ENCODE measurements around the gene THAP4. TPM values are rescaled to one million over a fixed set of nuclear protein-coding genes. Genes with fewer than 3 reads are reported as not detected.

THAP4 gene
- total RNA-seq, 1 donor from 2014 or later, result 59.1 TPM

GRCh38 chr2:241538838-241539615 is 97.9 kb downstream of the THAP4 start:
- Mint-ChIP-seq H3K36me3 (ENCODE audit: low read depth) (no peaks in the 10 kb centered on the region), H3K4me1 (peaks cover 30% of the 10 kb centered on the region), H3K27ac (ENCODE audit: unreplicated experiment) (no peak overlapping the region), H3K9me3 (no peaks in the 10 kb centered on the region), H3K27me3 (ENCODE audit: low read depth) (peaks cover 42% of the 10 kb centered on the region), H3K4me3 (no peak overlapping the region)
- TF ChIP-seq CTCF (conservative IDR thresholded peaks at IDR 0.05), result no peak
- no peak for DNase-seq (ENCODE audit: low read depth, low spot score)

- Mint-ChIP-seq H3K27ac (ENCODE audit: unreplicated experiment) (no peak overlapping the region), H3K9me3 (no peaks in the 10 kb centered on the region), H3K27me3 (ENCODE audit: low read depth) (peaks cover 23% of the 10 kb centered on the region), H3K4me1 (peaks cover 30% of the 10 kb centered on the region), H3K36me3 (ENCODE audit: low read depth) (no peaks in the 10 kb centered on the region), H3K4me3 (no peak overlapping the region)
- no peak for DNase-seq (ENCODE audit: low read depth, low spot score)
- TF ChIP-seq CTCF (conservative IDR thresholded peaks at IDR 0.05), result no peak
Observed at GRCh38 chr2:241535871-241536655, 100.9 kb downstream of the THAP4 start.

GRCh38 chr2:241534701-241535375 is 102.1 kb downstream of the THAP4 start:
- no peaks in the 10 kb centered on the region for H3K36me3 Mint-ChIP-seq (ENCODE audit: low read depth)
- H3K27me3 Mint-ChIP-seq (ENCODE audit: low read depth), result peaks cover 14% of the 10 kb centered on the region
- H3K9me3 Mint-ChIP-seq, result no peaks in the 10 kb centered on the region
- H3K4me3 Mint-ChIP-seq, result no peak overlapping the region
- H3K27ac Mint-ChIP-seq (ENCODE audit: unreplicated experiment), result no peak overlapping the region
- TF ChIP-seq CTCF (conservative IDR thresholded peaks at IDR 0.05), result no peak
- H3K4me1 Mint-ChIP-seq, result peaks cover 26% of the 10 kb centered on the region
- no peak for DNase-seq (ENCODE audit: low read depth, low spot score)

Other genes with a start within 250 kb of the THAP4 start
- gene STK25, start 128.6 kb downstream of the THAP4 start, total RNA-seq, result 215 and 223 TPM in 2 replicates
- gene BOK, start 78.4 kb downstream of the THAP4 start, total RNA-seq, result 6.9 and 8.7 TPM in 2 replicates
- gene ATG4B, start 535 bp upstream of the THAP4 start, total RNA-seq, result 112 TPM in 2 replicates
- 98.7 and 108 TPM in 2 replicates for gene DTYMK, start 49.7 kb upstream of the THAP4 start, total RNA-seq
- 61.9 and 63.4 TPM in 2 replicates for gene ING5, start 64.9 kb upstream of the THAP4 start, total RNA-seq
- gene D2HGDH, start 97.5 kb upstream of the THAP4 start, total RNA-seq, result 17.7 and 22.2 TPM in 2 replicates
- 0.28 TPM in 1 of 2 replicates, not detected in the other for gene GAL3ST2, start 139.7 kb upstream of the THAP4 start, total RNA-seq
- 0.14 and 0.25 TPM in 2 replicates for gene NEU4, start 172.0 kb upstream of the THAP4 start, total RNA-seq
- not detected in 2 replicates for gene PDCD1, start 221.7 kb upstream of the THAP4 start, total RNA-seq
- gene RTP5, start 232.6 kb upstream of the THAP4 start, total RNA-seq, result not detected in 2 replicates